ENCODE data around the gene MAG.
"Not testable (repeated sequence)": the region's sequence is repeated elsewhere in the genome, so short reads cannot be mapped to it uniquely, and the experiment has no call there.

The MAG gene

DNA sequence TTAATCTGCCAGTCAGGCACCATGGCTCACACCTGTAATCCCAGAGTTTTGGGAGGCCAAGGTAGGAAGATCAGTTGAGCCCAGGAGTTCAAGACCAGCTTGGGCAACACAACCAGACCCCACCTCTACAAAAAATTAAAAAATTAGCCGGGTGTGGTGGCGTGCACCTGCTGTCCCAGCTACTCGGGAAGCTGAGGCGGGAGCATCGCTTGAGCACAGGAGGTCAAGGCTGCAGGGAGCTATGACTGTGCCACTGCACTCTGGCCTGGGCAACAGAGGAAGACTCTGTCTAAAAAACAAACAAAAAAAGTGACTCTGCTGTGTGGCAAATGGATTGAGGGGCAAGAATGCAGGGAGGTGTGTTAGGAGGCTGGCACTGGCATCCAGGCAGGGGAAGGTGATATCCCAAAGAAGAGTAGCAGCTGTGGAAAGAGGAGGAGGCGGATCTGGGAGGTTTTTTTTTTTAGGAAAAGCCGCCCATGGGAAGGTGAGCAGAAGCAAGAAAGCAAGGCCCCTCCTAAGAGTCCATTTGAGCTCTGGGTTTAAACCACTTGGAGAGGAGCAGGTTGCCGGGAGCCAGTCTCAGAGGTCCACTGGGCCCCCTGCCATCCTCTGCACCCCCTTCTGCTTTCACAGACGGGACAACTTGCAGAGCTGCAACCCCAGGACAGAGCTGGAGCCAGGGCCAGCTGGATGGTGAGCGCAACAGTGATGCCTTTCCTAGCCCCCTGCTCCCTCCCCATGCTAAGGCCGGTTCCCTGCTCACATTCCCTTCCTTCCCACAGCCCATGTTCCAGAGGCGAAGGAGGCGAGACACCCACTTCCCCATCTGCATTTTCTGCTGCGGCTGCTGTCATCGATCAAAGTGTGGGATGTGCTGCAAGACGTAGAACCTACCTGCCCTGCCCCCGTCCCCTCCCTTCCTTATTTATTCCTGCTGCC, 7.5 kb upstream of the MAG start:
- no peak for DNase-seq

DNA sequence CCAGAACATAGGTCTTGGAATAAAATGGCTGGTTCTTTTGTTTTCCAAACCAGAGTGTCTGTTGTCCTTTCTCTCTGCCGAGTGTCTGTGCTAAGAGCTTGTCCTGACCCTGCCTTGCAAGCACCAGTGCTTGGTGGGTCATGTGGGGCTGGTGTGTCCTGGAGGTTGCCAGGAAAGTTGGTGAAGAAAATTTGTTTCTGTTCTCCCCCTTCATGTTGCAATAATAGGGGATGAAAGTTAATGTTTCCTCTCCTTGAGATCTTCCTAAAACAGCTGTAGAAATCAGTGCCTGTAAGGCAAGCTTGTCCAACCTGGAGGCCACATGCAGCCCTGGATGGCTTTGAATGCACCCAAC, 6.9 kb upstream of the MAG start:
- DNase-seq, result no peak

GRCh38 chr19:35285465-35285864, 6.5 kb upstream of the MAG start:
- not testable (repeated sequence) for DNase-seq

GRCh38 chr19:35286101-35286500, 5.9 kb upstream of the MAG start:
- not testable (repeated sequence) for DNase-seq

GRCh38 chr19:35287713-35288112, 4.2 kb upstream of the MAG start:
- DNase-seq, result no peak

- DNase-seq, result no peak
Observed at GRCh38 chr19:35288331-35288730, 3.6 kb upstream of the MAG start.

- DNase-seq, result no peak
Observed at GRCh38 chr19:35288906-35289305, 3.1 kb upstream of the MAG start.

DNA sequence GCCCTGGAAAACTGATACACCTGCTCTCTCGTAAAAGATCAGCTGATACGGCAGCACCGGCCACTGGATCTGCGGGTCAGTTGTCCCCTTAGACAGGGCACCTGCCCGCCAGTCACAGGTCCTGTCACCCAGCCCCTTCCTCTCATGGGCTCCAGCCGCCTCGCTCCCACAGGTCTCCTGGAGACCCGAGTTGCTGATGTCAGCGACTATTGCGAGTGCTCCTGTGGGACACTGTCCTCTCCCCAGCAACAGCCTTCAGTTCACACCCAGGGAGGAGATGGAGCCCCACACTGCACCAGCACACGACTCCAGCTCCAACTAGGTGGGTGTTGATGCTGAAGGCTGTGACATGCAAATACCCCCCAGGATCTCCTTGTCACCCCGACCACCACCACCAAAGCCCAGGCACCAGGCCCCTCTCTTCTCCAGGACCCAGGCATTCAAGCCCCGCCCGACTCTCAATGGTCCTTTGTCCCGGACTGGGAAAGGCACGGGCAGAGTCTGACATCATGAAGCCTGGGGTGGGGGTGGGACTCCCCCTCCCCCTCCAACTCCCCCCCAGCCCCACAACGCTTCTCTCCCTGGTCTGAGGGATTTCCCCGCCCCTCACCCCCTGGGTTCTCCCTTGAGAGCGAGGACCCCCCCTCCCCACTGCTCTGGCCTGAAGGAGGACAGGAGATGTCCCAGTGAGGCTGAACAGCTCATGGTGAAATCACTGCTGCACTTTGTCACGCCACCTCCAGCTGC, 1.4 kb upstream of the MAG start:
- DNase-seq, result no peak

- no peak for DNase-seq
Observed at GRCh38 chr19:35291259-35291658, 702 bp upstream of the MAG start.

DNA sequence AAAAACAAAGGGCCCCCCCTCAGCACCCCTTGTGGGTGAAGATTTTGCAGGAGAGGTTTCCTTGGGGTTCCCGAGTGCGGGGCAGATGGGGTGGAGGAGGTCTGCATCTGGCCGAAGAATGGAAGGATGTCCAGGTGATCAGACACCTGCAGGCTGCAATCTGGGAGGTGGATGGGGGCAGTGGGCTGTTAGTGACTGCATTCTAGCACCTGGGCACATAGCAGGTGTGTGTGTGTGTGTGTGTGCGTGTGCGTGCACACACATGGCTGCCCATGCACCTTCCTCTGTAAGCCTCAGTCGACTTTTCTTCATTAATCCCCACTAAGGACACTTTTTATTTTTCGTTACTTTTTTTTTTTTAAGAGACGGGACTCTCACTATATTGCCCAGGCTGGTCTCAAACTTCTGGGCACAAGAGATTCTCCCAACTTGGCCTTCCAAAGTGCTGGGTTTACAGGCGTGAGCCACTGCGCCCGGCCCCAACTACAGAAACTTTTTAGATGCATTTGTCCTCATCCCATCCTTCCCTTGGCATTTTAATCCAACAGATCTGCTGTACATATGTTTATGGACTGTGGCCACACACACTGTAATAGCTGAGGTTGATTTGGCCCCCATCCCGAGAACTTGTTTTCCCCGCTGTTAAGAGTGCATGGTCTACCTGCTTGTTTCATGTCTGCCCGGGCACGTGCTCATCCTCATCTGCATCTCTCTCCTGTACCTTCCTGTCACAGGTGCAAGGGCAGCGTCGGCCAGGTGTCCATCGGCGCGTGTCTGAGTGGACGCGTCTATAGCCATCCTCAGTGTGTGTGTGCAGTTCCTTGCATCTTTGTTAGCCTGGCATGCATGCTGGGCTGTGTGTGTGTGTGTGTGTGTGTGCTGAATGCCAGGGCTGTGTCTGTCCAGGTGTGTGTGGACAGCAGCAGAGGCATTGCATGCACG, 731 bp downstream of the MAG start:
- DNase-seq, result no peak

DNA sequence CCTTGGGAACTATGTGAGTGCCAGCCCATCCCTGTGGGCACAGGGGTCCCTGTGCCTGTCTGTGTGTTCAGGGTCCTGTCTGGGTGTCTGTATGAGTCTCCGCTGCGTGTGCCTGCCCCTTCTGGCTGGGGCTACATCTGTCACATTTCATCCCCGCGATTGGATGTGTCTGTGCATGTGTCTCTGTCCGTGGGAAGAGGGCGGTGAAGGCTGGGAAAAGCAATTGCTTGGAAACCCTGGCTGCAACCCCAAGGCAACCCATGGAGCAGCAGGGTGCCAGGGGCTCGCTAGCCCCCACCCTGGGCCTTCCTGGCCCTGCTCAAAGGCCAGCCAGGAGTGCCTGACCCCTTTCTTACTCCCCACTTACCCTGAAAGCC, 1.4 kb downstream of the MAG start:
- DNase-seq, result no peak

GRCh38 chr19:35293808-35294207, 1.8 kb downstream of the MAG start:
- DNase-seq, result no peak

DNA sequence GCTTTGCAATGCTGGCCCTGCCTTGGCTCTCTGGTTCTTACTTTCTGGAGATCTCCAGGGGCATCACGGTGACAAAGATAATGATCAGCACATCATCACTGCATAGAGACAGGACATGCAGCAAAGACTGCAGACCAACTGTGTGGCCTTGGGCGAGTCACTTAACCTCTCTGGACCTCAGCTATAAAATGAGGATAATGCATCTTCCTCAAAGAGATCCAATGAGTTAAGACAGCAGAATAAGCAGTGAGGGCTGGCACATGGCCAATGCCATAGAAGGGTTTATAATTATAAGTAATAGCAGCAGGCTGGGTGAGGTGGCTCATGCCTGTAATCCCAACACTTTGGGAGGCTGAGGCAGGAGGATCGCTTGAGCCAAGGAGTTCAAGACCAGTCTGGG, 2.4 kb downstream of the MAG start:
- peak; percentile 15 for DNase-seq

GRCh38 chr19:35294859-35295791, 3.2 kb downstream of the MAG start:
- no peak for DNase-seq

GRCh38 chr19:35295792-35296462, 4.0 kb downstream of the MAG start:
- peak; percentile 13 for DNase-seq

DNA sequence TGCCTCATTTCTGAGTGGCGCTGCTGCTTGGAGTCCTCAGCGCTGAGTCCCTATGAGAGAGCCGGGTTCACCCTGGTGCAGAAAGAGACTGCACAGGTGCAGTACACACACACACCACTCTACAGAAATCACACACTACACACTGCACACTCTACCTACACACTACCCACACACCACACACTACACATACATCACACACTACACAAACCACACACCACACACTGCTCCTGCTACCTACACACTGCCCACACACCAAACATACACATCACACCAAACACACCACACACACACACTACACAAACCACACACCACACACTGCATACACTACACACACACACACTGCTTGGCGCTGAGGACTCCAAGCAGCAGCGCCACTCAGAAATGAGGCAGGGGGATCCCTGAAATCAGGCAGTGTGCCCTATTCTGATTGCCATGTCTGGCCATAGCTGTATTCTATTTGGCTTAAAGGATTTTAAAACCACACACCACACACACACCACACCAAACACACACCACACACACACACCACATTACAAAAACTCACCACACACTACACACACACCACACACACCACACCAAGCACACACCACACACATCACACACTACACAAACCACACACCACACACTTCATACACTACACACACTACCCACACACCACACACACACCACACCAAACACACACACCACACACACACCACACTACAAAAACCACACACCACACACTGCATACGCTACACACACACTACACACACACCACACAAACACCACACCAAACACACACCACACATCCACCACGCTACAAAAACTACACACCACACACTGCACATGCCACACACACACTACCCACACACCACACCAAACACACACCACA, 4.9 kb downstream of the MAG start:
- DNase-seq, result no peak

DNA sequence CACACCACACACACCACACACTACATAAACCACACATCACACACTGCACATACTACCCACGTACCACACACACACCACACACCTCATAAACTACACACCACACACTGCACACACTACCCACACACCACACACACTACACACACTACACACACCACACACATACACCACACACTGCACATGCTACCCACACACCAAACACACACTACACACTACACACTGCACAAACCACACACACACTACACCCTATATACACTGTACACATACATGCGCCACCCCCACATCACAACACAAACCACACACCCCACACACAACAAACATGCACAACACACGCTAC, 5.5 kb downstream of the MAG start:
- no peak for DNase-seq

GRCh38 chr19:35297922-35298321, 6.0 kb downstream of the MAG start:
- no peak for DNase-seq

DNA sequence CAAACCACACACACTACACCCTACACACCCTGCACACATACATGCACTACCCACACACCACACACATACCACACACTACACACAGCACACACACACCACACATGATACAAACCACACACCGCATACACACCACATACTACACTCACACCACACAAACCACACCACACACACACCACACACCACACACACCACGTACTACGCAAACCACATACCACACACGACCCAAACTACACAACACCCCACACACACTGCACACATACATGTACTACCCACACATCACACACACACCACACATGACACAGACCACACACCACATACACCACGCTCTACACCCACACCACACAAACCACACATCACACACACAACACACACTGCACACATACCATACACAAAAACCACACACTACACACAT, 6.6 kb downstream of the MAG start:
- no peak for DNase-seq

GRCh38 chr19:35299523-35300338, 7.8 kb downstream of the MAG start:
- DNase-seq, result no peak
